HL-60/S4 (cell line): ENCODE results near the gene PDIA5.

ENCODE experiments used
- in situ Hi-C: fragments of 300-500 bp; cut with MboI; formaldehyde crosslinking; loops from 2 replicates; pipeline ENCODE4 v1.14.3; 2022; ENCODE audit warnings: low sequenced_read_pairs

The PDIA5 gene

GRCh38 chr3:123066896-123067688, at the start of gene PDIA5:
Gene PDIA5 (plus strand): TSS chr3:123067025. CDS start chr3:123067165, 140 bp downstream.
- in situ Hi-C loops, result no loop called here

DNA sequence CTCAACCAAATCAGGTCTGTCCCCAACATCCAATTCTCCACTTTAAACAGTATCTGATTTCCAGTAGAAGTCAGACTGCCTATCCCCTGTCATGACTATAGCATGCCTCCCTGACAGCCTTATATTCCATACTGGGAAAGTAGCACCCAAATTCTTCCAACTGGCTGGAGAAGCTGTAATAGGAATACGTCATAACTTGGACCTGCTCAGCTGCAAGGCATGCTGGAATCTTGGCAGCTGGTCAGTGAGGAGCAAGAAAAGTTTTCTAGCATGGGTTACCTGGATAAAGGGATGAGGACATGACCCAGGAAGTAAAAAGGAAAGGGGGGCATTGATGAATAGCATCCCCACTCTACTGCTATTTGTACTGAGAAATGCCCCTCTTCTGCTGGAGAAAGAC, 48.1 kb upstream of the PDIA5 start:
- in situ Hi-C loops, result no loop called here

- in situ Hi-C loops, result no loop called here
Measured at GRCh38 chr3:123019161-123019560, 47.7 kb upstream of the PDIA5 start.

DNA sequence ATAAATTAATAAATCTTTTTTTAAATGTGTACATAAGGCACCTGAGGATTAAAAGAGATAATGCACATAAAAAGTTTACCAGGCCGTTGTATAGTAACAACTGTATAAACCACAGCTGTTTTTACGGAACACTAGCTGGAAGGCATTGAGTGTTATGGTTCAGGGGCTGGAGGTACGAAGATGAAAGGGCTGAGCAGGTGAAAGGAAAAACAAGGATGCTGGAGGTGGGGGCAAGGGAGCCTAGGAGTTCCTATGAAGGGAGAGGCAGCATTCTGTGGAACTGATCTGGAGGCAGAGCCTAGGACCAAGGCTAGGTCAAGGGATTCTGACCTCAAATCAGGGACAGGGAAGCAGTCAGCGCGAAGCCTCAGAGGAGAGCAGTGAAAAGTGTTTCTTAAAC, 47.2 kb upstream of the PDIA5 start:
- in situ Hi-C loops, result no loop called here

DNA sequence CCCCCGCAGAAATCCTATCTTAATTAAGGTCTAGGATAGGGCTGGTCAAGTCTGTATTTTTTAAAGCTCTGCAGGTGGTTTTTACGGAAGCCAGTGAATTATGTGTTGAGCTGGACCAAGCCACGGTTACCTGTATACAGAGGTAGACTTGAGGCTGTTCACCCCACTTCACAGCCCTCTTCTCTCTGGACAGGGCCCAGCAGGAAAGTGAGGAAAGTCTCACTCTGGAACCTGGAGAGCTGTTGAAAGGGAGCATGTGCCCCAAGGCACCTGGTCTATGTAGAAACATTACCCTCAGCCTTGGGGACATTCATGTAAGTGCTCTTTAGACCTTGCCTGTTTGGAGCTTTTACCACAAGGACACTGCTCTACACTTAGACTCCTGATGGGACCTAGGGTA, 46.1 kb upstream of the PDIA5 start:
- in situ Hi-C loops, result loop anchor here (10.0 kb wide), 1 partner anchor 266 kb away; no protein-coding TSS in a partner anchor

DNA sequence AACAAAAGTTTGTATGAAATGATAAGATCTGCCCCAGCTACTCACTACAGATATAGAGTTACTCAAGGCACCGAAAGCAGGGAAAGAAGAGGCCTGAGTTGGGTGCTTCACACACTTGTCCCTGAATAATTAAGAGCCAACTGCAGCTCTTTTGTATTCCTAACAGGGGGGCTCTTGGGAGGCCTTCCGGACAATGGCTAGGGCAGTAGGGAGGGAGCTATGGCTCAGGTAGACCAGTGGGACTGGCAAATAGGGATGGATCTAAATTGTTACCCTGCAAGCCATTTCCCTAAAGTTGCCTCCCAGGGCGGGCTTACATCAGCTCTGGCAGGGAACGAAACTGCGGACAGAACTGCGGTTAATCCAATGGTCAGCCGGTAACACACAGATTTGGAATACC, 45.4 kb upstream of the PDIA5 start:
- in situ Hi-C loops, result loop anchor here (10.0 kb wide), 1 partner anchor 267 kb away; no protein-coding TSS in a partner anchor

GRCh38 chr3:123021996-123022510, 44.8 kb upstream of the PDIA5 start:
- in situ Hi-C loops, result loop anchor here (10.0 kb wide), 1 partner anchor 267 kb away; no protein-coding TSS in a partner anchor

- in situ Hi-C loops, result loop anchor here (10.0 kb wide), 1 partner anchor 269 kb away; no protein-coding TSS in a partner anchor
Measured at GRCh38 chr3:123024056-123024455, 42.8 kb upstream of the PDIA5 start.

- in situ Hi-C loops, result loop anchor here (10.0 kb wide), 1 partner anchor 271 kb away; no protein-coding TSS in a partner anchor
Measured at GRCh38 chr3:123025642-123026521, 40.9 kb upstream of the PDIA5 start.

GRCh38 chr3:123026565-123027291, 40.1 kb upstream of the PDIA5 start:
- in situ Hi-C loops, result loop anchor here (10.0 kb wide), 1 partner anchor 272 kb away; no protein-coding TSS in a partner anchor

GRCh38 chr3:123027292-123028232, 39.3 kb upstream of the PDIA5 start, which contains the start of gene SEMA5B:
Gene SEMA5B (minus strand): TSS chr3:123027763. CDS start chr3:122961263, 66,500 bp downstream.
- in situ Hi-C loops, result loop anchor here (10.0 kb wide), 1 partner anchor 273 kb away; no protein-coding TSS in a partner anchor

DNA sequence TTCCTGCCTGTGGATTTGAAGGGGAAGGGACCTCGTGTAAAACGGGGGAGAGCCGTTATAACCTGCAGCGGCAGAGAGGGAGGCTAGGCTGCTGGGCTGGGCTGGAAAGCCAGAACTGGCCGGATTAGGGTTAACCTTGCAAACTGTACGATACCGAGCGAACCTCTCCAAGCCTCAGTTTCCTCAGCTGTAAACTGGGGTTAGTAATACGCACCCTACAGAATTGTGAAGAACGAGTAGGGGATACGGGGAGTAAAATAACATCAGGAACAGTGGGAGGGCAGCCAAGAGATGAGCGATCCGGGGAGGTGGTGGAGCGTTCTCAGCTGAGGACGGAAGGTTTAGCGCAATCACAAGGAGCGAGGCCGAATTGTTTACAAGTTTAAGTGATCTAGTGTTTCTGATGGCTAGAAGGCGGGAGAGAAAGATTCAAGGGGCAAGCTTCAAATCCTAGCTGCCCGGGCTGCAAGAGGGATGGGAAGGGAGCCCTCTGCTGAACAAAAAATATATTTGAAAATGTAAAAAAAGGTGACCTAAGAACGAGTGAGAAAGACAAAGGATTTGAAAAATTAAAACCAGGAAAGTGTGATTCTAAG, 38.5 kb upstream of the PDIA5 start:
- in situ Hi-C loops, result loop anchor here (10.0 kb wide), 1 partner anchor 274 kb away; no protein-coding TSS in a partner anchor

- in situ Hi-C loops, result no loop called here
Measured at GRCh38 chr3:123031051-123031450, 35.8 kb upstream of the PDIA5 start.

DNA sequence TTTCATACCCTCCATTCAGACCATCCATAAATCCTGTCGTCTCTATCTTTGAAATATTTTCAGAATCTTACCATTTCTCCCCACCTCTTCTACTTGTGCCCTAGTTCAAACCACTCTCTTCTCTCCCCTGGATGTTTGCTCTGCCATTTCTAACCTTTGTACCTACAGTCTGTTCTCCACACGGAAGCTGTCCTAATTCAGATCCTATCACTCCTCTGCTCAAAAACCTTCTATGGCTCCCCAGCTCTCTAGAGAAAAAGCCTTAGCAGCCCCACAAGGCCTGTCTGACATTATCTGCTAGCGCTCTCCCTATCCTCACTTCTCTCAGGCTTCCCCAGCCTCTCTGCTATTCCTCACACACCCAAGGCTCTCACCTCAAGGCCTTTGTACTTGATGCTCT, 34.8 kb upstream of the PDIA5 start:
- in situ Hi-C loops, result no loop called here

DNA sequence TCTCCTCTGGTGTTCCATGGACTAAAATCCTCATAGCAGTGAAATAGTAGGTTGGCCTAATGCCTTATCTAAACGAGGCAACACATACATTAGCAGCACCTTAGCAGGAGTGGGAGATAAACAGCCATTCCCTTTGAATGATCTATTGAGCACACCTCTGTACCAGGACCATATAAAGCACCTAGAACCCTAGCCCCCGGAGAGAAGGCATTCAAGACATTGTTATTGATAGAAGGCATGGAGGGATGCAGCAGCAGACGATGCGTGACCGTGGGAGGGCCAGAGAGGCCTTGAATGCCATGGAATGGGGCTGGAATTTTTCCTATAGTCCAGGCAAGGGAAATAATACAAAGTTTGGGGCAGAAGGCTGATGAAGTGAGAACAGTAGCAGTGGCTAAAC, 32.7 kb upstream of the PDIA5 start:
- in situ Hi-C loops, result no loop called here

DNA sequence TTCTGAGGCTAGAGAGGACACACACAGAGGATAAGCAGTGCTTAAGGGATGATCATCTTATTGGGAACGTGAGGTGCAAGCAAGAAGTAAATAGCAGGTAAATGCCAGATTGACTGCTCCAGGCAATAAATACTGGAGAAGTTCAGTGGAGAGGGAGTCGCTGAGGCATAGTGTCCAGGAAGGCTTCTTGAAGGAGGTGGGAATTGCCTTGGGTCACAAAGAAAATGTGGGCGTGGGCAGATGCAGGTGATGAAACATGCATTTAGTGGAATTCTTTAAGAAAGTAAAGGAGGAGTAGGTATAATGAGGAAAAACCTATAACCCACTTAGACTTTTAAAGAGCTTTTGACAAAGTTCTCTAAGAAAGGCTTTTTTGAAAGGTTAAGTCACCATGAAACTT, 31.8 kb upstream of the PDIA5 start:
- in situ Hi-C loops, result no loop called here

DNA sequence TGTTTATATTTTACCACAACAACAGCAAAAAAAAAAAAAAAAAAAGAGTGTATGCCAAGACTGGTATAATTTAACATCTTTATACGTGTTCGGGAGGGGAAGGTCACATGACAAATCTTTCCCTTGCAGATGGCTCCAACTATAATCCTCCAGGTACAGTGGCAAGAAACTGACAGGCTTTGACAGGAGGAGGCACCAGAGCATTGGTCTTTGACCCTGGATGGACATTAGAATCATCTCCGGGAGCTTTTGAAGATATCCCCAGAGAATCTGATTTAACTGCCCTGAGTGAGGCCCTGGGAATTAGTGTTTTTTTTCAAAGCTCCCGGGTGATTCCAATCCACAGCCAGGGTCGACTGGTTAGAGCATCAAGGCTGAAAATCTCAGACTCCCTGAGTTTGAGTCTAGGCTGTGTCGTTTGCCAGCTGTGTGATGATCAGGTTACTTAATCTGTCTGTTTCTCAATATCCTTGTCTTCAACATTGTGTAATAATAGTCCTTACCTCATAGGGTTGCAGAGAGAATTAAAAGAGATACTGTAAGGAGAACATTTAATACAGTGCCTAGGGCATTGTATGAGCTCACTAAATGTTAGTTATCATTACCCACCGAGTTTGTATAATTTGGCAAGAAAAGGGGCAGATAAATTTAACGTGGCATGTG, 30.3 kb upstream of the PDIA5 start:
- in situ Hi-C loops, result no loop called here

DNA sequence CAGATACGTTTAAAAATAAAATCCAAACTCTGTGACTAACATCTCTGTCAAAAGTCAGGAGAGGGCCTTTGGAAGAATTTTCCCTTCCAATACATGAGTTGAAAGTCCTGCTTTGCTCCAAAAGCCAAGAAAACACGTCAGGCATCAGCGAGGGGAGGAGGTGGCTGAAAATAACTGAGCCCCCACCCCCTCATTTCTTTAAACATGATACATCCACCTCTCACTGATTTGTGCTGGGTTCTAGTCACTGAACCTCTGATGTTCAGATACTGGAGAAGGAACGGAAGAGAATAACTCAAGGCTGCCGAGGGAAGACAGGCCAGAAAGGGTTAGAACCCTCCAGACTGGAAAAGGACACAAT, 29.8 kb upstream of the PDIA5 start:
- in situ Hi-C loops, result no loop called here
